ENCODE data around the gene RBPJL.

RBPJL gene

GRCh38 chr20:45294003-45294368, 12.7 kb upstream of the RBPJL start:
- Histone ChIP-seq H3K4me1 (ENCODE audit: control insufficient read depth, insufficient read depth, low read length) (peaks cover 12% of the 10 kb centered on the region), H3K27ac (ENCODE audit: low read depth, low read length) (no peak overlapping the region), H3K27me3 (ENCODE audit: control insufficient read depth, insufficient read depth, low read length) (peaks cover 43% of the 10 kb centered on the region), H3K4me3 (ENCODE audit: low read depth, low read length) (no peak overlapping the region), H3K9me3 (ENCODE audit: control insufficient read depth, insufficient read depth, low read depth, low read length) (peaks cover 18% of the 10 kb centered on the region), H3K9ac (ENCODE audit: low read length) (no peak overlapping the region), H3K36me3 (ENCODE audit: control insufficient read depth, insufficient read depth, low read length) (no peaks in the 10 kb centered on the region)

- Histone ChIP-seq H3K9me3 (ENCODE audit: control insufficient read depth, insufficient read depth, low read depth, low read length) (peaks cover 18% of the 10 kb centered on the region), H3K4me3 (ENCODE audit: low read depth, low read length) (no peak overlapping the region), H3K4me1 (ENCODE audit: control insufficient read depth, insufficient read depth, low read length) (peaks cover 12% of the 10 kb centered on the region), H3K9ac (ENCODE audit: low read length) (no peak overlapping the region), H3K36me3 (ENCODE audit: control insufficient read depth, insufficient read depth, low read length) (no peaks in the 10 kb centered on the region), H3K27ac (ENCODE audit: low read depth, low read length) (no peak overlapping the region), H3K27me3 (ENCODE audit: control insufficient read depth, insufficient read depth, low read length) (peaks cover 43% of the 10 kb centered on the region)
Observed at GRCh38 chr20:45294659-45295058, 12.0 kb upstream of the RBPJL start.

GRCh38 chr20:45297786-45298497, 8.7 kb upstream of the RBPJL start:
- Histone ChIP-seq H3K36me3 (ENCODE audit: control insufficient read depth, insufficient read depth, low read length) (no peaks in the 10 kb centered on the region), H3K9me3 (ENCODE audit: control insufficient read depth, insufficient read depth, low read depth, low read length) (peaks cover 18% of the 10 kb centered on the region), H3K27ac (ENCODE audit: low read depth, low read length) (no peak overlapping the region), H3K9ac (ENCODE audit: low read length) (no peak overlapping the region), H3K4me1 (ENCODE audit: control insufficient read depth, insufficient read depth, low read length) (peaks cover 9% of the 10 kb centered on the region), H3K27me3 (ENCODE audit: control insufficient read depth, insufficient read depth, low read length) (peaks cover 17% of the 10 kb centered on the region), H3K4me3 (ENCODE audit: low read depth, low read length) (no peak overlapping the region)

- H3K4me1 ChIP-seq (ENCODE audit: control insufficient read depth, insufficient read depth, low read length) = peaks cover 7% of the 10 kb centered on the region; the same call in 1 of the 2 replicates
- no peak overlapping the region for H3K27ac ChIP-seq (ENCODE audit: low read depth, low read length)
- H3K36me3 ChIP-seq (ENCODE audit: control insufficient read depth, insufficient read depth, low read length) = no peaks in the 10 kb centered on the region
- no peak overlapping the region for H3K9ac ChIP-seq (ENCODE audit: low read length)
- peaks cover 9% of the 10 kb centered on the region for H3K9me3 ChIP-seq (ENCODE audit: control insufficient read depth, insufficient read depth, low read depth, low read length)
- no peaks in the 10 kb centered on the region for H3K27me3 ChIP-seq (ENCODE audit: control insufficient read depth, insufficient read depth, low read length)
- no peak overlapping the region for H3K4me3 ChIP-seq (ENCODE audit: low read depth, low read length)
Observed at GRCh38 chr20:45299786-45300185, 6.9 kb upstream of the RBPJL start.

- Histone ChIP-seq H3K4me3 (ENCODE audit: low read depth, low read length) (no peak overlapping the region), H3K36me3 (ENCODE audit: control insufficient read depth, insufficient read depth, low read length) (no peaks in the 10 kb centered on the region), H3K9me3 (ENCODE audit: control insufficient read depth, insufficient read depth, low read depth, low read length) (no peaks in the 10 kb centered on the region), H3K4me1 (ENCODE audit: control insufficient read depth, insufficient read depth, low read length) (peaks cover 7% of the 10 kb centered on the region; the same call in 1 of the 2 replicates), H3K27me3 (ENCODE audit: control insufficient read depth, insufficient read depth, low read length) (0 out of 2 replicates have a peak, but pooled peaks cover under 1% of the 10 kb centered on the region), H3K9ac (ENCODE audit: low read length) (no peak overlapping the region), H3K27ac (ENCODE audit: low read depth, low read length) (no peak overlapping the region)
Observed at GRCh38 chr20:45300961-45301360, 5.7 kb upstream of the RBPJL start.

- Histone ChIP-seq H3K36me3 (ENCODE audit: control insufficient read depth, insufficient read depth, low read length) (no peaks in the 10 kb centered on the region), H3K9ac (ENCODE audit: low read length) (no peak overlapping the region)
Observed at GRCh38 chr20:45301824-45302271, 4.8 kb upstream of the RBPJL start.

GRCh38 chr20:45303586-45304463, 2.8 kb upstream of the RBPJL start:
- H3K4me1 ChIP-seq (ENCODE audit: control insufficient read depth, insufficient read depth, low read length) = peaks cover 14% of the 10 kb centered on the region
- H3K36me3 ChIP-seq (ENCODE audit: control insufficient read depth, insufficient read depth, low read length) = no peaks in the 10 kb centered on the region
- no peak overlapping the region for H3K27ac ChIP-seq (ENCODE audit: low read depth, low read length)
- no peaks in the 10 kb centered on the region for H3K9me3 ChIP-seq (ENCODE audit: control insufficient read depth, insufficient read depth, low read depth, low read length)
- no peak overlapping the region for H3K4me3 ChIP-seq (ENCODE audit: low read depth, low read length)
- H3K27me3 ChIP-seq (ENCODE audit: control insufficient read depth, insufficient read depth, low read length) = peaks cover 5% of the 10 kb centered on the region; the same call in 1 of the 2 replicates
- no peak overlapping the region for H3K9ac ChIP-seq (ENCODE audit: low read length)

More at GRCh38 chr20:45301824-45302271, 4.8 kb upstream of the RBPJL start:
- Histone ChIP-seq H3K4me1 (ENCODE audit: control insufficient read depth, insufficient read depth, low read length) (peaks cover 7% of the 10 kb centered on the region; the same call in 1 of the 2 replicates), H3K4me3 (ENCODE audit: low read depth, low read length) (no peak overlapping the region), H3K9me3 (ENCODE audit: control insufficient read depth, insufficient read depth, low read depth, low read length) (no peaks in the 10 kb centered on the region), H3K27ac (ENCODE audit: low read depth, low read length) (no peak overlapping the region), H3K27me3 (ENCODE audit: control insufficient read depth, insufficient read depth, low read length) (peaks cover 5% of the 10 kb centered on the region; the same call in 1 of the 2 replicates)

GRCh38 chr20:45304464-45304999, 2.1 kb upstream of the RBPJL start:
- no peaks in the 10 kb centered on the region for H3K36me3 ChIP-seq (ENCODE audit: control insufficient read depth, insufficient read depth, low read length)
- no peak overlapping the region for H3K27ac ChIP-seq (ENCODE audit: low read depth, low read length)
- H3K9me3 ChIP-seq (ENCODE audit: control insufficient read depth, insufficient read depth, low read depth, low read length) = no peaks in the 10 kb centered on the region
- no peak overlapping the region for H3K4me3 ChIP-seq (ENCODE audit: low read depth, low read length)
- no peak overlapping the region for H3K9ac ChIP-seq (ENCODE audit: low read length)
- peaks cover 14% of the 10 kb centered on the region for H3K4me1 ChIP-seq (ENCODE audit: control insufficient read depth, insufficient read depth, low read length)
- peaks cover 5% of the 10 kb centered on the region; the same call in 1 of the 2 replicates for H3K27me3 ChIP-seq (ENCODE audit: control insufficient read depth, insufficient read depth, low read length)

- H3K4me1 ChIP-seq (ENCODE audit: control insufficient read depth, insufficient read depth, low read length) = peaks cover 14% of the 10 kb centered on the region
- H3K36me3 ChIP-seq (ENCODE audit: control insufficient read depth, insufficient read depth, low read length) = no peaks in the 10 kb centered on the region
- no peak overlapping the region for H3K9ac ChIP-seq (ENCODE audit: low read length)
- peaks cover 5% of the 10 kb centered on the region; the same call in 1 of the 2 replicates for H3K27me3 ChIP-seq (ENCODE audit: control insufficient read depth, insufficient read depth, low read length)
- no peaks in the 10 kb centered on the region for H3K9me3 ChIP-seq (ENCODE audit: control insufficient read depth, insufficient read depth, low read depth, low read length)
- no peak overlapping the region for H3K27ac ChIP-seq (ENCODE audit: low read depth, low read length)
- H3K4me3 ChIP-seq (ENCODE audit: low read depth, low read length) = no peak overlapping the region
Observed at GRCh38 chr20:45305262-45305661, 1.4 kb upstream of the RBPJL start.

- Histone ChIP-seq H3K27ac (ENCODE audit: low read depth, low read length) (no peak overlapping the region), H3K4me3 (ENCODE audit: low read depth, low read length) (no peak overlapping the region), H3K36me3 (ENCODE audit: control insufficient read depth, insufficient read depth, low read length) (no peaks in the 10 kb centered on the region), H3K4me1 (ENCODE audit: control insufficient read depth, insufficient read depth, low read length) (peaks cover 6% of the 10 kb centered on the region; the same call in 1 of the 2 replicates), H3K9ac (ENCODE audit: low read length) (no peak overlapping the region), H3K9me3 (ENCODE audit: control insufficient read depth, insufficient read depth, low read depth, low read length) (no peaks in the 10 kb centered on the region), H3K27me3 (ENCODE audit: control insufficient read depth, insufficient read depth, low read length) (peaks cover 16% of the 10 kb centered on the region; the same call in 1 of the 2 replicates)
Observed at GRCh38 chr20:45307076-45307640, 518 bp downstream of the RBPJL start.

Data from HUES6 (cell line).